ENCODE results near the gene CHST5.

Gene CHST5

GRCh38 chr16:75537776-75538175 lies 1.9 kb upstream of the CHST5 start:
- TF ChIP-seq CTCF (IDR thresholded peaks at IDR 0.05; ENCODE audit: low read depth, low read length): no peak
- in situ Hi-C loops (cut with HindIII; ENCODE audit: low sequenced_read_pairs): no loop called here
- DNase-seq (ENCODE audit: low read depth, low spot score): no peak
- no peak overlapping the region for H3K4me3 ChIP-seq (ENCODE audit: low read depth, low read length)

GRCh38 chr16:75535211-75535843 lies 581 bp downstream of the CHST5 start:
- no peak for DNase-seq (ENCODE audit: low read depth, low spot score)
- H3K4me3 ChIP-seq (ENCODE audit: low read depth, low read length): no peak overlapping the region
- no peak for TF ChIP-seq CTCF (IDR thresholded peaks at IDR 0.05; ENCODE audit: low read depth, low read length)
- in situ Hi-C loops (cut with HindIII; ENCODE audit: low sequenced_read_pairs): no loop called here

- H3K4me3 ChIP-seq (ENCODE audit: low read depth, low read length): no peak overlapping the region
- DNase-seq (ENCODE audit: low read depth, low spot score): no peak
- in situ Hi-C loops (cut with HindIII; ENCODE audit: low sequenced_read_pairs): no loop called here
- TF ChIP-seq CTCF (IDR thresholded peaks at IDR 0.05; ENCODE audit: low read depth, low read length): no peak
These were observed 1.2 kb downstream of the CHST5 start for GRCh38 chr16:75534560-75535205.

- no peak for TF ChIP-seq CTCF (IDR thresholded peaks at IDR 0.05; ENCODE audit: low read depth, low read length)
- in situ Hi-C loops (cut with HindIII; ENCODE audit: low sequenced_read_pairs): no loop called here
- H3K4me3 ChIP-seq (ENCODE audit: low read depth, low read length): no peak overlapping the region
- DNase-seq (ENCODE audit: low read depth, low spot score): no peak
These were observed 3.1 kb downstream of the CHST5 start for GRCh38 chr16:75532791-75533190.

- no peak for TF ChIP-seq CTCF (IDR thresholded peaks at IDR 0.05; ENCODE audit: low read depth, low read length)
- no peak for DNase-seq (ENCODE audit: low read depth, low spot score)
These were observed 3.7 kb downstream of the CHST5 start for GRCh38 chr16:75532142-75532765.

GRCh38 chr16:75529959-75530358 lies 5.9 kb downstream of the CHST5 start:
- in situ Hi-C loops (cut with HindIII; ENCODE audit: low sequenced_read_pairs): no loop called here
- no peak for DNase-seq (ENCODE audit: low read depth, low spot score)
- TF ChIP-seq CTCF (IDR thresholded peaks at IDR 0.05; ENCODE audit: low read depth, low read length): no peak
- H3K4me3 ChIP-seq (ENCODE audit: low read depth, low read length): no peak overlapping the region

More at GRCh38 chr16:75532142-75532765, 3.7 kb downstream of the CHST5 start:
- in situ Hi-C loops (cut with HindIII; ENCODE audit: low sequenced_read_pairs): no loop called here
- H3K4me3 ChIP-seq (ENCODE audit: low read depth, low read length): no peak overlapping the region
